Neural cell (in vitro differentiated cells): Measurements from ENCODE around the gene ZSCAN9.

Source experiments
- EP300 ChIP-seq: fragments of 450-650 bp; conservative IDR thresholded peaks from 2 replicates; pipeline ENCODE4 v1.6.1; 2014; ENCODE audit warnings: antibody characterized with exemption, mild to moderate bottlenecking, moderate library complexity; ENCODE audit not compliant: poor library complexity, severe bottlenecking
- EZH2 ChIP-seq: fragments of 200-600, 300-800 bp; shearing (Covaris generic), sonication (generic); IDR thresholded peaks from 2 replicates; pipeline ENCODE4 v1.6.1; 2014; ENCODE audit warnings: antibody characterized with exemption, low read length, borderline replicate concordance, mild to moderate bottlenecking; ENCODE audit not compliant: insufficient read depth, poor library complexity, severe bottlenecking
- MXI1 ChIP-seq: fragments of 450-650 bp; conservative IDR thresholded peaks from 2 replicates; pipeline ENCODE4 v1.6.1; 2014; ENCODE audit warnings: antibody characterized with exemption, mild to moderate bottlenecking; ENCODE audit not compliant: poor library complexity, severe bottlenecking
- POLR2AphosphoS5 ChIP-seq: IDR thresholded peaks from 2 replicates; pipeline ENCODE4 v1.6.1; 2012
- RAD21 ChIP-seq: fragments of 450-650 bp; conservative IDR thresholded peaks from 2 replicates; pipeline ENCODE4 v1.6.1; 2014; ENCODE audit warnings: antibody characterized with exemption, mild to moderate bottlenecking, moderate library complexity
- SMC3 ChIP-seq: fragments of 450-650 bp; conservative IDR thresholded peaks from 2 replicates; pipeline ENCODE4 v1.6.1; 2014; ENCODE audit warnings: antibody characterized with exemption, mild to moderate bottlenecking, moderate library complexity; ENCODE audit not compliant: poor library complexity
- TAF1 ChIP-seq: IDR thresholded peaks from 2 replicates; pipeline ENCODE4 v1.6.1; 2012; ENCODE audit warnings: low read depth
- TF ChIP-seq, protein P1 (sequence below): fragments of 450-650 bp; IDR thresholded peaks from 2 replicates; pipeline ENCODE4 v1.5.1; 2014; ENCODE audit warnings: antibody characterized with exemption, mild to moderate bottlenecking, moderate library complexity; ENCODE audit not compliant: poor library complexity, severe bottlenecking
- TF ChIP-seq, protein P2 (sequence below): IDR thresholded peaks from 2 replicates; pipeline ENCODE4 v1.6.1; 2012; ENCODE audit warnings: borderline replicate concordance

GRCh38 chr6:28182255-28182654 is 42.8 kb upstream of the ZSCAN9 start:
- TF ChIP-seq, protein P1, sequence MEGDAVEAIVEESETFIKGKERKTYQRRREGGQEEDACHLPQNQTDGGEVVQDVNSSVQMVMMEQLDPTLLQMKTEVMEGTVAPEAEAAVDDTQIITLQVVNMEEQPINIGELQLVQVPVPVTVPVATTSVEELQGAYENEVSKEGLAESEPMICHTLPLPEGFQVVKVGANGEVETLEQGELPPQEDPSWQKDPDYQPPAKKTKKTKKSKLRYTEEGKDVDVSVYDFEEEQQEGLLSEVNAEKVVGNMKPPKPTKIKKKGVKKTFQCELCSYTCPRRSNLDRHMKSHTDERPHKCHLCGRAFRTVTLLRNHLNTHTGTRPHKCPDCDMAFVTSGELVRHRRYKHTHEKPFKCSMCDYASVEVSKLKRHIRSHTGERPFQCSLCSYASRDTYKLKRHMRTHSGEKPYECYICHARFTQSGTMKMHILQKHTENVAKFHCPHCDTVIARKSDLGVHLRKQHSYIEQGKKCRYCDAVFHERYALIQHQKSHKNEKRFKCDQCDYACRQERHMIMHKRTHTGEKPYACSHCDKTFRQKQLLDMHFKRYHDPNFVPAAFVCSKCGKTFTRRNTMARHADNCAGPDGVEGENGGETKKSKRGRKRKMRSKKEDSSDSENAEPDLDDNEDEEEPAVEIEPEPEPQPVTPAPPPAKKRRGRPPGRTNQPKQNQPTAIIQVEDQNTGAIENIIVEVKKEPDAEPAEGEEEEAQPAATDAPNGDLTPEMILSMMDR, result no peak
- TF ChIP-seq EP300 (no peak), SMC3 (no peak), POLR2AphosphoS5 (no peak), EZH2 (no peak), MXI1 (no peak), TAF1 (no peak), RAD21 (no peak)
- TF ChIP-seq, protein P2, sequence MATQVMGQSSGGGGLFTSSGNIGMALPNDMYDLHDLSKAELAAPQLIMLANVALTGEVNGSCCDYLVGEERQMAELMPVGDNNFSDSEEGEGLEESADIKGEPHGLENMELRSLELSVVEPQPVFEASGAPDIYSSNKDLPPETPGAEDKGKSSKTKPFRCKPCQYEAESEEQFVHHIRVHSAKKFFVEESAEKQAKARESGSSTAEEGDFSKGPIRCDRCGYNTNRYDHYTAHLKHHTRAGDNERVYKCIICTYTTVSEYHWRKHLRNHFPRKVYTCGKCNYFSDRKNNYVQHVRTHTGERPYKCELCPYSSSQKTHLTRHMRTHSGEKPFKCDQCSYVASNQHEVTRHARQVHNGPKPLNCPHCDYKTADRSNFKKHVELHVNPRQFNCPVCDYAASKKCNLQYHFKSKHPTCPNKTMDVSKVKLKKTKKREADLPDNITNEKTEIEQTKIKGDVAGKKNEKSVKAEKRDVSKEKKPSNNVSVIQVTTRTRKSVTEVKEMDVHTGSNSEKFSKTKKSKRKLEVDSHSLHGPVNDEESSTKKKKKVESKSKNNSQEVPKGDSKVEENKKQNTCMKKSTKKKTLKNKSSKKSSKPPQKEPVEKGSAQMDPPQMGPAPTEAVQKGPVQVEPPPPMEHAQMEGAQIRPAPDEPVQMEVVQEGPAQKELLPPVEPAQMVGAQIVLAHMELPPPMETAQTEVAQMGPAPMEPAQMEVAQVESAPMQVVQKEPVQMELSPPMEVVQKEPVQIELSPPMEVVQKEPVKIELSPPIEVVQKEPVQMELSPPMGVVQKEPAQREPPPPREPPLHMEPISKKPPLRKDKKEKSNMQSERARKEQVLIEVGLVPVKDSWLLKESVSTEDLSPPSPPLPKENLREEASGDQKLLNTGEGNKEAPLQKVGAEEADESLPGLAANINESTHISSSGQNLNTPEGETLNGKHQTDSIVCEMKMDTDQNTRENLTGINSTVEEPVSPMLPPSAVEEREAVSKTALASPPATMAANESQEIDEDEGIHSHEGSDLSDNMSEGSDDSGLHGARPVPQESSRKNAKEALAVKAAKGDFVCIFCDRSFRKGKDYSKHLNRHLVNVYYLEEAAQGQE, result no peak
